GM12874 (cell line): ENCODE results near the gene TMEM200A.

Experiments
- TF ChIP-seq, protein P1 (sequence below): IDR thresholded peaks from 2 replicates; pipeline ENCODE4 v1.5.1; 2011; ENCODE audit warnings: low read depth, mild to moderate bottlenecking, control low read depth, low read length, moderate library complexity; ENCODE audit not compliant: insufficient read depth

Gene TMEM200A

DNA sequence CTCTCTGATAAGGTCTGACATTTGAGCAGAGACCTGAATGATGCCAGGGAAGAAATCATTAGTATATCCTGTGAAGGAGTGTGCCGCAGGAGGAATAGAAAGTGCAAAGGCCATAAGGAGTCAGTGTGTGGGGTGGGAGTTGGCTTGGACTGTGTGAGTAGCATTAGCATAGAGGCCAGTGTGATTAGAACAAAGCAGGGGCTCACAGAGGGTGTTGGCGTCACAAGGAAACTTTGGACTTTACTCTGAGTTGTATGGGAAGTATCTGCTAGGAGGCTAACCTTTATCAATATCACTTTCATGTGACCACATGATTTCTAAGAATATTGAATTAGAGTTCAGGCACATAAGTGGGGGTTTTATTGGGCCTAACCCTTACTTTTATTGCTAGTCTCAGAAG lies 12.1 kb downstream of the TMEM200A start:
- TF ChIP-seq, protein P1, sequence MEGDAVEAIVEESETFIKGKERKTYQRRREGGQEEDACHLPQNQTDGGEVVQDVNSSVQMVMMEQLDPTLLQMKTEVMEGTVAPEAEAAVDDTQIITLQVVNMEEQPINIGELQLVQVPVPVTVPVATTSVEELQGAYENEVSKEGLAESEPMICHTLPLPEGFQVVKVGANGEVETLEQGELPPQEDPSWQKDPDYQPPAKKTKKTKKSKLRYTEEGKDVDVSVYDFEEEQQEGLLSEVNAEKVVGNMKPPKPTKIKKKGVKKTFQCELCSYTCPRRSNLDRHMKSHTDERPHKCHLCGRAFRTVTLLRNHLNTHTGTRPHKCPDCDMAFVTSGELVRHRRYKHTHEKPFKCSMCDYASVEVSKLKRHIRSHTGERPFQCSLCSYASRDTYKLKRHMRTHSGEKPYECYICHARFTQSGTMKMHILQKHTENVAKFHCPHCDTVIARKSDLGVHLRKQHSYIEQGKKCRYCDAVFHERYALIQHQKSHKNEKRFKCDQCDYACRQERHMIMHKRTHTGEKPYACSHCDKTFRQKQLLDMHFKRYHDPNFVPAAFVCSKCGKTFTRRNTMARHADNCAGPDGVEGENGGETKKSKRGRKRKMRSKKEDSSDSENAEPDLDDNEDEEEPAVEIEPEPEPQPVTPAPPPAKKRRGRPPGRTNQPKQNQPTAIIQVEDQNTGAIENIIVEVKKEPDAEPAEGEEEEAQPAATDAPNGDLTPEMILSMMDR, result no peak

DNA sequence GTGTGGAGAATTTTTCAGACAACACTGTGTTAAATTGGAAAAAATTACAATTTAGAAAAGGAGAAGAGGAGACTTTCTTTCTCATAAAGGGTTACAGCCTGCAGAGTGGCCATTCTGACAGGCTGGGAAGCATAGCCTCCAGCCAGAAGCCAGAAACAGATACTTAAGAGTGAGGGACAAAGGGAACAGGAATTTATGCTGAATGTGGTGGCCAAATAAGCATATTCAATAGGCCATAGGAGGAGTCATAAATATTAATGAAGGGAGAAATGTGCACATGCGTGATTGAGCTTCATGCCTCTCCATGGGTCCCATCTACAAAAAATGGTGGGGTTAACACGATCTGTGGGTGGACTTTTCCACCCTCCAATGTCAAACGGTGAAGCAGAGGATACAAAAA lies 13.4 kb downstream of the TMEM200A start:
- TF ChIP-seq, protein P1, result no peak

DNA sequence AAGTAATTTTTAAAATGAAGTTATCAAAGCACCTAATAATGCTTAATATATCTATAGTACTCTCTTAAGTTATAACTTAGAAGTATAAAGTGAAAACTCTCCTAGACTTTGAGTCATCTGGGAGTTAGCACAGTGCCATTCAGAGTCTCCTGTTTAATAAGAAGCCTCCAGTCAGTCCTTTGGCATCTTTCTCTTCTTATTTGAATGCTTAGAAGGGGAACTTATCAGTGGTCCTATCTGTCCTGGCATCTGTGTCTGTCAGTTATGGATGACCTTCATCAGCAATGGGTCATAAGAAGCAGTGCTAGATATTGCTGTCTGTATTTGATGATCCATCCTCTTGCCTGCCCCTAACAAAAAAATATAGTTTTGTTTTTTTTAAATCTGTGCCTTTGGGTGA lies 15.2 kb downstream of the TMEM200A start:
- TF ChIP-seq, protein P1, result no peak

DNA sequence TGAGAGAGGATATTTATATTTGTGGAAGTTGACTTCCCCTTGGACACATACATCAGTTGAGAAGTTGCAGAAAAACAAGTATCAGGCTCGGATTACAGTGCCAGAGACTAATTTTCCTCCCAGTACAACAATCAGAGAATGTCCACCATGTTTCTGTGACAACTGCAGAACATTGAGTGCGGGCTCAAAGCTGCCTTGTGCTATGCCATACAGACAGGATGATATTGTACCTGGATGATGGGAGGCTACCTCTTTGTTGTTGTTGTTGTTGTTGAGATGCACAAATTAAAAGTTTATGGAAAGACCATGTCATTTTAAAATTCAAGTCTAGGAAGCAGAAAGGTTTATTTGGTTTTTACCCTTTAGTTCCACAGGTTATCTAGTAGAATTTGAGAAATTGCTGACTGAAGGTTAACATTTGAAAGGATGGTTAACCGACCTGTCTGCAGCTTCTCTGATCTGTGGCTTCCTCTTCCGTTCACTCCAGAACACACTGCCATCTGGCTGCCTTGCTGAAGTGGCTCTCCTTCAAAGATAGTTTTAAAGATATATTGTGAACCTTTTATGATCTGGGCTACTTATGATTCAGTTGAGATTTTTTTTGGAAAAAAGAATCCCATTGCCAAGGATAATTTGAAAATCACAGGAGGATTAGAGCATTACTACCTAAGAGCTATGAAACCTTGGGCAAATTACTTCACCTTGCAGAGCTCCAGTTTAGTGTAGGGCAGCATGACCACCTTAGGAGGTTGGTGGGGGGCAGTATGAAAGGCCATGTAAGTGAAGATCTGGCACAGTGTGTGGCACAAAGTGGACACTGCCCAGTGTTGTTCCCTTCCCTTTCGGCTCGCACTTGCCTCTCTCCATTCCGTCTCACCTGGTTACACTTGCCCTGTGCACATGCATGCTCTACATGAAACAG lies 15.9 kb downstream of the TMEM200A start:
- TF ChIP-seq, protein P1, result no peak

DNA sequence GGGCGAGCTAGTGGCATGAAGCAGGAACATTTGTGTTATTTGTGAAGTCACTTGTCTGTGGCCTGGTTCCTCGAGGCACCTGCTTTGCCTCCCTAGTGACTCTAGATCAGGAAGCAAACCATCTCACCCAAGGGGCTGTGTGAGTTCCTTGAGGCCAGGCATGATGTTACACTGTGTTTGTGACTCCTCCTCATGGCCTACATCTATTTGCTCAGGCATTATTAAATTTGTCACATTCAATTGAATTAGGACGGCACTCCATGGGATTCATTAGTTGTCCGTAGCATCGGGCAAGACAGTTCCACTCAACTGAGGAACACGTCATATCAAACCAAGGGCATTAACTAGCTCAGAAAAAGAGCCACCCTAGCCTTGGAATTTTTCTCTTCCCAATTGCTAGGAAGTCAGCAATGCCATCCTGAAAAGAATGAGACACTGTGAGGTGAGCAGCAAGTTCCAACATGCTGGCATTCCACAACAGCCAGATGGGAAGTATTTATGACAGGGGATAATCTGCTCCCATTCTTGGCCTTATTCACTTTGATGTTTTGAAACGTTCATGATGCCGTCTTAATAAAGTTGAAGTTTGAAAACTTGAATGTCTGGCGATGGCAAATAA lies 17.2 kb downstream of the TMEM200A start:
- TF ChIP-seq, protein P1, result no peak

DNA sequence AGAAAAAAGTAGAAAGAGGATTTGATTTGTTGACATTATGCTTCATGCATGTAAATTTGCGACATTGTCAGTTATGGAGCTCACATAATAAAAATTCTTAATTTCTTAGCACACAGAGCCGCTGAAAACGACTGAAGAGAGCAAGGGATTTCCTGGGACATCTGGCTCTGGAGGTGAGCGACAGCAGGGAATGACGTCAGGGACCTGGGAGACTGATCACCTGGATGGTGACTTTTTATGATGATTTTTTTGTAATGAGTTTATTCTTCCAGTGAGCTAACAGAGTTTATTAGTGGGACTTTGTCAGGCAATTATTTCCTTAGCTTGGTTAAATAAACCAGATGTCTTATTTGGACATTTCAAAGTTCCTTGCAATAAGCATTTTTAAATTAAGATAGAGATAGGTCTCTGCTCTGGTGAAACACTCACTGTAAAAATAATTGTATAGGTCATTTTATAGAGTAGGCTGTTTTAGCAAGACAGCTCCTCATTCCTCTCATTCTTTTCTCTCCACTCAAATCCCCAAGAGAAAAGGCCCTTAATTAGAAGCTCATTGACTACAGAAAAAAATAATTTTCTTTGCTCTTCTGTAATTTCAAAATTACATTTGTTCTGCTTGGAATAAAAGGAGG lies 19.4 kb downstream of the TMEM200A start:
- TF ChIP-seq, protein P1, result no peak

DNA sequence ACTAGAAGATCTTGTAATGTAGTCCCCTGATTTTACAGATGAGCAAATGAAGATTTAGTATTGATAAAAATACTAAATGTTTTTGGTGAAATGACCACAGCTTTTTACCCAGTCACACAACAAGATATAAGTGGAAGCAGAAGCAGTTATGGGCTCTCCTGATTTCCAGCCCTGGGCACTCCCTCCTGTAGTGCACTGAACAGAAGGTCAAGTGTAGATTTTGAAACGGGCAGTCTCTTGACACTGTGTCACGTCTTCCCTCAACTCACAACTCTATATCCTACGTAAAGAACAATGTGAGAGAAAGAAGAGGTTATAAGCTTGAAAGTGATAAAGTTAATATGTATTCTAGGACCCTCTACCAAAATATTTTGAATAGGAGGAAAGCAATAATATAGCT lies 23.3 kb downstream of the TMEM200A start:
- TF ChIP-seq, protein P1, result no peak
